Measurements from ENCODE around the gene CACNA1G. TPM values are rescaled to one million over a fixed set of nuclear protein-coding genes. Genes with fewer than 3 reads are reported as not detected.

The CACNA1G gene
- total RNA-seq, 1 donor from 2014 or later: 0.11 TPM

GRCh38 chr17:50562242-50563091, 2.0 kb downstream of the CACNA1G start:
- H3K4me3 Mint-ChIP-seq (ENCODE audit: unreplicated experiment): peak overlapping the region; percentile 12
- TF ChIP-seq CTCF (IDR thresholded peaks at IDR 0.05): no peak
- H3K4me1 Mint-ChIP-seq (ENCODE audit: unreplicated experiment): peaks cover 31% of the 10 kb centered on the region
- H3K27ac Mint-ChIP-seq (ENCODE audit: unreplicated experiment): no peak overlapping the region
- no peaks in the 10 kb centered on the region for H3K9me3 Mint-ChIP-seq (ENCODE audit: unreplicated experiment)
- peaks cover 64% of the 10 kb centered on the region for H3K27me3 Mint-ChIP-seq (ENCODE audit: unreplicated experiment)
- H3K36me3 Mint-ChIP-seq (ENCODE audit: unreplicated experiment): no peaks in the 10 kb centered on the region
- no peak for DNase-seq (ENCODE audit: extremely low spot score, unreplicated experiment)

- no peak for TF ChIP-seq CTCF (IDR thresholded peaks at IDR 0.05)
- Mint-ChIP-seq H3K4me3 (ENCODE audit: unreplicated experiment) (no peak overlapping the region), H3K27me3 (ENCODE audit: unreplicated experiment) (peaks cover 68% of the 10 kb centered on the region), H3K36me3 (ENCODE audit: unreplicated experiment) (no peaks in the 10 kb centered on the region), H3K27ac (ENCODE audit: unreplicated experiment) (no peak overlapping the region), H3K9me3 (ENCODE audit: unreplicated experiment) (no peaks in the 10 kb centered on the region), H3K4me1 (ENCODE audit: unreplicated experiment) (peaks cover 31% of the 10 kb centered on the region)
- no peak for DNase-seq (ENCODE audit: extremely low spot score, unreplicated experiment)
Observed at GRCh38 chr17:50563092-50563511, 2.6 kb downstream of the CACNA1G start.

GRCh38 chr17:50564916-50565315, 4.4 kb downstream of the CACNA1G start:
- H3K4me1 Mint-ChIP-seq (ENCODE audit: unreplicated experiment): peaks cover 20% of the 10 kb centered on the region
- no peaks in the 10 kb centered on the region for H3K36me3 Mint-ChIP-seq (ENCODE audit: unreplicated experiment)
- no peaks in the 10 kb centered on the region for H3K9me3 Mint-ChIP-seq (ENCODE audit: unreplicated experiment)
- no peak for TF ChIP-seq CTCF (IDR thresholded peaks at IDR 0.05)
- peaks cover 56% of the 10 kb centered on the region for H3K27me3 Mint-ChIP-seq (ENCODE audit: unreplicated experiment)
- H3K27ac Mint-ChIP-seq (ENCODE audit: unreplicated experiment): no peak overlapping the region
- no peak overlapping the region for H3K4me3 Mint-ChIP-seq (ENCODE audit: unreplicated experiment)
- no peak for DNase-seq (ENCODE audit: extremely low spot score, unreplicated experiment)

GRCh38 chr17:50565402-50566350, 5.2 kb downstream of the CACNA1G start:
- Mint-ChIP-seq H3K27ac (ENCODE audit: unreplicated experiment) (peak overlapping the region; percentile 37), H3K4me3 (ENCODE audit: unreplicated experiment) (no peak overlapping the region), H3K27me3 (ENCODE audit: unreplicated experiment) (peaks cover 53% of the 10 kb centered on the region), H3K36me3 (ENCODE audit: unreplicated experiment) (no peaks in the 10 kb centered on the region), H3K4me1 (ENCODE audit: unreplicated experiment) (peaks cover 15% of the 10 kb centered on the region), H3K9me3 (ENCODE audit: unreplicated experiment) (no peaks in the 10 kb centered on the region)
- TF ChIP-seq CTCF (IDR thresholded peaks at IDR 0.05): no peak
- no peak for DNase-seq (ENCODE audit: extremely low spot score, unreplicated experiment)

- DNase-seq (ENCODE audit: extremely low spot score, unreplicated experiment): no peak
- no peak for TF ChIP-seq CTCF (IDR thresholded peaks at IDR 0.05)
- H3K36me3 Mint-ChIP-seq (ENCODE audit: unreplicated experiment): no peaks in the 10 kb centered on the region
- H3K27me3 Mint-ChIP-seq (ENCODE audit: unreplicated experiment): peaks cover 56% of the 10 kb centered on the region
- H3K27ac Mint-ChIP-seq (ENCODE audit: unreplicated experiment): no peak overlapping the region
- peaks cover 15% of the 10 kb centered on the region for H3K4me1 Mint-ChIP-seq (ENCODE audit: unreplicated experiment)
- no peak overlapping the region for H3K4me3 Mint-ChIP-seq (ENCODE audit: unreplicated experiment)
- H3K9me3 Mint-ChIP-seq (ENCODE audit: unreplicated experiment): no peaks in the 10 kb centered on the region
Observed at GRCh38 chr17:50566886-50567285, 6.4 kb downstream of the CACNA1G start.

Measured in osteocyte (in vitro differentiated cells).